Adrenal gland (tissue), 5 donors: ENCODE results near the gene GGT5.

ENCODE experiments used
- POLR2A ChIP-seq, 2 donors: fragments of 450-650 bp; IDR thresholded peaks; one replicate each; pipeline ENCODE4 v1.6.1; 2017; ENCODE audit warnings: antibody characterized with exemption in 2 of 2, mild to moderate bottlenecking in 2 of 2, moderate library complexity in 1 of 2
- TF ChIP-seq, protein P1 (sequence below), 6 experiments: fragments of 450-650 bp in 4 of 6; fragments of 200-600 bp in 2 of 6; sonication (generic) in 1 of 6; IDR thresholded peaks; 1 replicate in 5 of 6; 2 replicates in 1 of 6; pipeline versions ENCODE4 v1.5.1 to v1.8.0; 2016 to 2021; ENCODE audit warnings: antibody characterized with exemption in 6 of 6, mild to moderate bottlenecking in 2 of 6, moderate library complexity in 1 of 6
- donor health status: DM: no; HTN: no; CAD: no.

- no peak for TF ChIP-seq POLR2A (IDR thresholded peaks at IDR 0.05)
- TF ChIP-seq, protein P1, sequence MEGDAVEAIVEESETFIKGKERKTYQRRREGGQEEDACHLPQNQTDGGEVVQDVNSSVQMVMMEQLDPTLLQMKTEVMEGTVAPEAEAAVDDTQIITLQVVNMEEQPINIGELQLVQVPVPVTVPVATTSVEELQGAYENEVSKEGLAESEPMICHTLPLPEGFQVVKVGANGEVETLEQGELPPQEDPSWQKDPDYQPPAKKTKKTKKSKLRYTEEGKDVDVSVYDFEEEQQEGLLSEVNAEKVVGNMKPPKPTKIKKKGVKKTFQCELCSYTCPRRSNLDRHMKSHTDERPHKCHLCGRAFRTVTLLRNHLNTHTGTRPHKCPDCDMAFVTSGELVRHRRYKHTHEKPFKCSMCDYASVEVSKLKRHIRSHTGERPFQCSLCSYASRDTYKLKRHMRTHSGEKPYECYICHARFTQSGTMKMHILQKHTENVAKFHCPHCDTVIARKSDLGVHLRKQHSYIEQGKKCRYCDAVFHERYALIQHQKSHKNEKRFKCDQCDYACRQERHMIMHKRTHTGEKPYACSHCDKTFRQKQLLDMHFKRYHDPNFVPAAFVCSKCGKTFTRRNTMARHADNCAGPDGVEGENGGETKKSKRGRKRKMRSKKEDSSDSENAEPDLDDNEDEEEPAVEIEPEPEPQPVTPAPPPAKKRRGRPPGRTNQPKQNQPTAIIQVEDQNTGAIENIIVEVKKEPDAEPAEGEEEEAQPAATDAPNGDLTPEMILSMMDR (IDR thresholded peaks at IDR 0.05), result no peak
Measured at GRCh38 chr22:24178021-24178431, 66.9 kb downstream of the GGT5 start.
